Loucy (cell line): Measurements from ENCODE around the gene EXOC7.

Source experiments
- H2AFZ ChIP-seq: fragments of 200-600 bp; sonication (generic); 2 replicates; pipeline ENCODE4 v1.6.0; 2016; ENCODE audit warnings: antibody characterized with exemption, mild to moderate bottlenecking, low read length, moderate library complexity
- H3F3A ChIP-seq: fragments of 200-600 bp; 2 replicates; pipeline ENCODE4 v1.6.0; 2016; ENCODE audit warnings: antibody characterized with exemption, low read depth, mild to moderate bottlenecking
- H3K27me3 ChIP-seq: fragments of 200-600 bp; sonication (generic); 2 replicates; pipeline ENCODE4 v1.6.1; 2014; ENCODE audit warnings: low read length, mild to moderate bottlenecking; ENCODE audit not compliant: insufficient read depth, poor library complexity, severe bottlenecking
- H3K36me3 ChIP-seq: fragments of 200-600 bp; sonication (generic); 2 replicates; pipeline ENCODE4 v1.6.1; 2016; ENCODE audit warnings: low read length; ENCODE audit not compliant: insufficient read depth
- H3K4me1 ChIP-seq: fragments of 200-600 bp; sonication (generic); 2 replicates; pipeline ENCODE4 v1.5.1; 2014; ENCODE audit warnings: low read length, mild to moderate bottlenecking; ENCODE audit not compliant: insufficient read depth, poor library complexity, severe bottlenecking
- H3K4me2 ChIP-seq: fragments of 200-600 bp; sonication (generic); 2 replicates; pipeline ENCODE4 v1.6.0; 2014; ENCODE audit warnings: antibody characterized with exemption, low read length, low read depth, mild to moderate bottlenecking; ENCODE audit not compliant: poor library complexity, severe bottlenecking
- H3K4me3 ChIP-seq: fragments of 200-600 bp; sonication (generic); 2 replicates; pipeline ENCODE4 v1.5.1; 2014; ENCODE audit warnings: low read length, mild to moderate bottlenecking, mixed read lengths; ENCODE audit not compliant: poor library complexity, severe bottlenecking
- H3K79me2 ChIP-seq: fragments of 200-600 bp; sonication (generic); 2 replicates; pipeline ENCODE4 v1.6.1; 2014; ENCODE audit warnings: low read length; ENCODE audit not compliant: insufficient read depth
- H3K9ac ChIP-seq: fragments of 200-600 bp; sonication (generic); 2 replicates; pipeline ENCODE4 v1.6.0; 2014; ENCODE audit warnings: mild to moderate bottlenecking, low read depth, low read length, moderate library complexity; ENCODE audit not compliant: poor library complexity, severe bottlenecking
- H3K9me2 ChIP-seq: fragments of 200-600 bp; sonication (generic); replicated peaks from 2 replicates; pipeline ENCODE4 v1.6.1; 2016; ENCODE audit warnings: low read depth, low read length, mixed read lengths
- H3K9me3 ChIP-seq: fragments of 200-600 bp; sonication (generic); 2 replicates; pipeline ENCODE4 v1.6.1; 2014; ENCODE audit warnings: mild to moderate bottlenecking, antibody characterized with exemption, low read length, low read depth; ENCODE audit not compliant: insufficient read depth
- H4K20me1 ChIP-seq: fragments of 200-600 bp; sonication (generic); 2 replicates; pipeline ENCODE4 v1.6.0; 2014; ENCODE audit warnings: antibody characterized with exemption, low read length, mild to moderate bottlenecking; ENCODE audit not compliant: insufficient read depth, poor library complexity, severe bottlenecking
- CTCF ChIP-seq: fragments of 200-600 bp; sonication (generic); conservative IDR thresholded peaks from 2 replicates; pipeline ENCODE4 v1.5.1; 2014; ENCODE audit warnings: mild to moderate bottlenecking, antibody characterized with exemption, low read length
- EZH2phosphoT487 ChIP-seq: fragments of 200-600 bp; IDR thresholded peaks from 2 replicates; pipeline ENCODE4 v1.6.1; 2018; ENCODE audit warnings: antibody characterized with exemption, mild to moderate bottlenecking, moderate library complexity, borderline replicate concordance

The EXOC7 gene

GRCh38 chr17:76039121-76039520 lies 64.5 kb downstream of the EXOC7 start:
- Histone ChIP-seq H3K9ac (no peak overlapping the region), H3K9me3 (no peaks in the 10 kb centered on the region), H4K20me1 (no peaks in the 10 kb centered on the region), H3F3A (no peaks in the 10 kb centered on the region), H3K4me1 (peaks cover 18% of the 10 kb centered on the region), H3K4me2 (no peak overlapping the region), H3K4me3 (no peak overlapping the region), H3K9me2 (no peaks in the 10 kb centered on the region), H3K36me3 (peaks cover 61% of the 10 kb centered on the region; the same call in 1 of the 2 replicates), H3K27me3 (no peaks in the 10 kb centered on the region), H2AFZ (no peak overlapping the region), H3K79me2 (no peaks in the 10 kb centered on the region)
- TF ChIP-seq CTCF (no peak), EZH2phosphoT487 (no peak)

GRCh38 chr17:76038050-76038449 lies 65.5 kb downstream of the EXOC7 start:
- no peak for TF ChIP-seq CTCF
- TF ChIP-seq EZH2phosphoT487, result no peak
- no peaks in the 10 kb centered on the region for H4K20me1 ChIP-seq
- H3K36me3 ChIP-seq, result peaks cover 50% of the 10 kb centered on the region; the same call in 1 of the 2 replicates
- no peaks in the 10 kb centered on the region for H3F3A ChIP-seq
- H3K4me3 ChIP-seq, result no peak overlapping the region
- H3K9me3 ChIP-seq, result no peaks in the 10 kb centered on the region
- H3K79me2 ChIP-seq, result no peaks in the 10 kb centered on the region
- H3K4me1 ChIP-seq, result peaks cover 18% of the 10 kb centered on the region
- no peak overlapping the region for H3K4me2 ChIP-seq
- H3K9me2 ChIP-seq, result no peaks in the 10 kb centered on the region
- H3K9ac ChIP-seq, result no peak overlapping the region
- H2AFZ ChIP-seq, result no peak overlapping the region
- H3K27me3 ChIP-seq, result no peaks in the 10 kb centered on the region

- TF ChIP-seq EZH2phosphoT487 (no peak), CTCF (no peak)
- H3K4me1 ChIP-seq, result peaks cover 18% of the 10 kb centered on the region
- no peak overlapping the region for H3K9ac ChIP-seq
- peaks cover 38% of the 10 kb centered on the region; the same call in 1 of the 2 replicates for H3K36me3 ChIP-seq
- no peak overlapping the region for H3K4me3 ChIP-seq
- H3K9me3 ChIP-seq, result no peaks in the 10 kb centered on the region
- H3K4me2 ChIP-seq, result no peak overlapping the region
- H3K27me3 ChIP-seq, result no peaks in the 10 kb centered on the region
- H2AFZ ChIP-seq, result no peak overlapping the region
- no peaks in the 10 kb centered on the region for H3K79me2 ChIP-seq
- H3F3A ChIP-seq, result no peaks in the 10 kb centered on the region
- no peaks in the 10 kb centered on the region for H4K20me1 ChIP-seq
- H3K9me2 ChIP-seq, result no peaks in the 10 kb centered on the region
These were observed 66.9 kb downstream of the EXOC7 start for GRCh38 chr17:76036497-76037261.
